SK-N-DZ (cell line): Measurements from ENCODE around the gene FMN1.

ENCODE experiments used
- DNase-seq: peaks from one replicate; pipeline ENCODE4 v3.0.0-alpha.2; 2015; ENCODE audit warnings: low spot score

FMN1 gene

DNA sequence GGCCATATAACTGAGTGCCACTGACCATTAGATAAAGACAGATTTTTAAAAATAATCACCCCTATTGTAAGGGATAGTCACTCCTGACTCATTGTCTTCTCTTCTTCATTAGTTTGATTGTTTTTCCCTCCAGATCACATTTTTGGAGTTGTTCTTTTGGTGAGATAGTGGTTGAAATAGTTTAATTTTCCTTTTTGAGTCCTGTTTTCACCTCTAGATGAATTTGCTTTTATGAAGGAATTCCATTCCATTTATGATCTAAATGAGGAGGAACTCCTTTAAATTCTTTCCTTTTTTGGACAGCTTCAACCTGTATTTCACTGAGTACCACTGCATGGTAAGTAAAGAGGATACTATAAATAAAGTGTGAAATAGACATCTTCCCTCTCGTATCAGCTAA, 364.3 kb downstream of the FMN1 start:
- DNase-seq, result no peak

DNA sequence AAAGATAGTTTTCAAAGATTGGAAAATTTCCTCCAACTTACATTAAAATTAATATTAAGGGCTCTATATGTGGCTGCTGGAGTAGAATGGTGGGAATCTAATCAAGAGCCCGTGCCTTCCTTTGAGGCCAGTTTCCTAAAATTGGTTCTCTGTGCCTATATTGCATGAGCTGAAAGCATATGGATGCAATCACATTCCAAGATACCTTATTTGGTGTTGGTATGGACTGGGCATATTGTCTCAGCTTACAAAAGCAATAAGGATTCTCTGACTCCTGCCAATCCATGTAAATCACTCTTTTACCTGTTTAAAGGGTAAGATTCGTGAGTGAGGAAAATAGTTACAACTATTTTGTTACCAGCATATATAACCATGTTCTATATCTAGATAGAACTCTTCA, 365.1 kb downstream of the FMN1 start:
- no peak for DNase-seq

DNA sequence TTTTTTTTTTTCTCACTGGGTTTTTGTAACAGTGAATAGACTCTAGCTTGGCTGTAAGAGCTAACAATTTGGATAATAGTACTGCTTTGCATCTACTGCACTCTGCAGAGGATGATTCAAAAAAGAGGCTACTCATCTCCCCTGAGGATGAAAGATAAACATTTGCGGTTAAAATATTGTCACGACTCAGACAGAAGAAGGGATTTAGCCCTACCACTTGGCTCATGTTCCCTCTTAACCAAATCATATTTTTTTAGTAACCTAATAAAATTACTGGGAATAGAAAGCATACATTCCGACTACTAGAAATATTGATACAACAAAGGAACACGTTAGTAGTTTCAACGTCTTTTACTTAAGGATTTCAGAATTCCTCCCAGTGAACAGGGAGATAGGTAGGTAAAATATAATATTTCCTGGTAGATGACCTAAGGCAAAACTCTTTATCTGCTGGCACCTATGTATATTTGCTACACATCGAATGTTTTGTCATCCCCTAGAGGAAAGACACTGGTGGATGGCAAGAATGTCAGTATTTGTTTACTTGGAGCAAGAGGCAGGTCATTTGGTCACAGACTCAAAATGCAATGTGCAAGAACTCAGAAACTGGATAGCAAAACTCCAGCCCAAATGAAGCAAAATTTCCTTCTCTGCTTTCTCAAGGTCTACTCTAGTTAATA, 365.9 kb downstream of the FMN1 start:
- no peak for DNase-seq

DNA sequence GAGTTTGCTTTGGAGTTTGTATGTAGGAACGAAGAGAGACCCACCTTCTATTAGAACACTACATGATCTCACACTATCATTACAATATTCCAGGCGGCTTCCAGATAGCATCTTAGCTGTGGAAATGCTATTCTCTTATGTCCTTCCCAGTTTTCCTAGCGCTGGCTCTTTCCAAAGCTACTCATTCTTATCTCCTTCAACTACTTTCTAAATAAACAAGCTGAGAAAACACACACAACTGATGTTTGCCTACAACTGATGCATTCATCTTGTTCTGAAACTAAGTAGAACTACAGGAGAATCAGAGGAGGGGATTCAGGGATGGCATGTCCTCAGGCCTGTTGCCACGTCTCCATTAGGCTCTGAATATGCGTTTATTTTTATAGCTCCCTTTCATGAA, 367.8 kb downstream of the FMN1 start:
- DNase-seq, result no peak

DNA sequence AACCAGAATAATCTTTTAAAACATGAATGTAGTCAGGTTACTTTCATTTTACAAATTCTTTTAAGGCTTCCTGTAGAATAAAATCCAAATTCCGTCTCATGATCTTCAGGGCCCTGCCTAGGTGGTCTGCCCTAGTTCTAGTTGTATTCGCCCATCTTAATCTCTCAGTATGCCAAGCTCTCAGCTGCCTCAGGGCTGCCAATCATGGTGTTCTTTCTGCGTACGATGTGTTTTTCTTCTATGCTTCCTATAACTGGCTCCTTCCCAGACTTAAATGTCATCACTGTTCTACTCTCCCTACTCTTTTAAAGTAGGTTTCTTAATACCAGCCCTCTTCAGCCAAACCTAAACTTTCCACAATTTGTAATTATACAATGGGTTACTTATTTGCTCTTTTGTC, 369.3 kb downstream of the FMN1 start:
- no peak for DNase-seq

DNA sequence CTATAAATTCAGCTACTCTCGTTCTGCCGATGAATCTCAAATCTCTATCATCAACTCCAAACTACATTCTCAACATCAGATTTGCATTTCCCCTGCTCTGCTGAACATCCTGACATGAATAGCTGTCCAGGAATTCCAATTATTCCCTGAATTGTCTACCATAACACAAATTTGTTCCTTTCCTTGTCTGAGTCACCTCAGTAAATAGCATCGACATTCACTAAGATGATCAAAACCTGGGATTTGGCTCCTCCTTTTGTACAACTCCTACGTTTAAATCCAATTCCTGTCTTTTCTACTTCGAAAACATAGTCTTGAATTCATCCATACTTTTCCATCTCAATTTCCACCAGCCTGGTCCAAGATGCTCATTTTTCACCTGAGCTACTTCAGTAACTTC, 369.7 kb downstream of the FMN1 start:
- DNase-seq, result no peak

DNA sequence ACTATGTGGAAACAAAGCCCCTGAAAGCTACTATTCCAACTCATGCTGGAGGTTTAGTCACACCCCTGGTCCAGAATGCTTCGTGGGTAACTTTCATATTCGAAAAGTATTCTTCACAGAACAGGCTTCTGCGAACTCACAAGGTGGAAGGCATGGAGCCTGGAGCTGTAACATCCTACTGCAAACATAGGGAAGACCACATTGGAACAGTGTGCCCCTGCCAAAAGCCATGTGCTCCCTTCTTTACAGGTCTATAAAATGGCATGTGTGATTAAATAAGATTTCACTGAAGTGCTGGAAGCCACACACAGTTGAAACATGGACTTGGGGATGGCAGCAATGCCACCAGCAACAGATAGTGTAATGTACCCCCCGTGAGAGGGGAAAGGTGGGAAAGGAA, 370.8 kb downstream of the FMN1 start:
- no peak for DNase-seq

DNA sequence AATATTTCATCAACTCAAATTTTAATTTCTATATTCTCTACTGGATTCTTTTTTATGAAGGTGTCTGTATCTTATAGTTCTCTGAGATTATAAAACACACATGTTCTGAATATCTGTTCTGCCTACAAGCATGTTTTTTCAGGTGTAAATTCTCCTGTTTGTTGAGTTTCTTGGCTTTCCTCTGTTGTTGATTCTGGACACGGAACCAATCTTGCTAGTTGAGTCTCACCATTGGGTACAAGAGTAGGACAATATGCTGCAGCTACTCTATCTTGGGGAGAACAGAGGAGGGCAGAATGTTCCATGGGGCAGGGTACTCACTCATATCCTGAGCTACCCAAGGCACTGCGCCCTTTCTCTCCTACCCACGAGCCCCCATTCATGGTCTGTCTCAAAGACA, 371.8 kb downstream of the FMN1 start:
- no peak for DNase-seq

DNA sequence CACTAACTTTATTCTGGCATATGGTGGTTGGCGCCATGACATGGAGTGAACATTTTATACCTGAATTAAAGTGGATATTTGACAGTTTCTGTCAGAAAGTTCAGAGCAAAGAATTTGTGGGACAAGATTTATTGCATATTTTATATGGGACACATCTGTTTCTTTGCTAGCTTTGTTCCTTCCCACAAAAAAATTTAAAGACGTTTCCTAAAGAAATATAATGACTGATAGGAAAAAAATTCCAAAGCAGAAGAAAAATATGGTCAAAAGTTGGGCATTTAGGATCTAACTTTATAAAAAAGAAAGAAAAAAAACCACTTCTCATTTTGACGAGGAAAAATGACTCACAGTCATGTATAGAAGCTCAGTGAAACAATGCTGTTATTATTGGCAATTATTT, 375.1 kb downstream of the FMN1 start:
- no peak for DNase-seq

DNA sequence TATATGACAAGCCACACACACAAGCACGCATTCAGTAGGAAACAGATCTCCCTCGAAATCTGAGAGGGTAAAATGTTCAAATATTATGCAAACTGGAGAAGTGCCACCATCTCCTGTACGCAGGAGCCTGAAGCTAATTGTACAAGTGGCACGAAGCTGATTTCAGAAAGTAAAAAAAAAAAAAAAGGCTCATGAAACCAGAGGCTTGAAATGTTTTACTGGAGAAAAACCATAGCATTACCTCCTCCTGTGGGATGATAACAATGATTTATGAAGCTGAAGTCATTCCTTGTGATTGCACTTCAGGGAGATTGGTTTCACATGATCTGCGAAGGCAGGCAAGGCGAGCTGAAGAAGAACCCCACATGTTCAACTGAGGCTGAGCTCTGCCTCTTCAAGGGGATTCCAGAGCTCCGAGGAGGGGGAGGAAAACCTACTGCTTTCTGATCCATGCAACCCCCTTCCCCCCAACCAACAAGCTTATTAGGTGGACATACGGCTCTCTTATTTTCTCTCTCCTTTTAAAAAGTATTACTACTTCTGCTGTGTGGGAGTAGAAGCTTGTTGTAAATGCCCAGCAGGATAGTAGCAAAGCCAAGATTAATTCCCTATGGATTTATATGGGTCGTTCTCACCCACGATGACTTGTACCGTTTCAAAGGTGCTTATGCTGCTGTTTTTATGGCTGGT, 375.6 kb downstream of the FMN1 start:
- DNase-seq, result no peak

DNA sequence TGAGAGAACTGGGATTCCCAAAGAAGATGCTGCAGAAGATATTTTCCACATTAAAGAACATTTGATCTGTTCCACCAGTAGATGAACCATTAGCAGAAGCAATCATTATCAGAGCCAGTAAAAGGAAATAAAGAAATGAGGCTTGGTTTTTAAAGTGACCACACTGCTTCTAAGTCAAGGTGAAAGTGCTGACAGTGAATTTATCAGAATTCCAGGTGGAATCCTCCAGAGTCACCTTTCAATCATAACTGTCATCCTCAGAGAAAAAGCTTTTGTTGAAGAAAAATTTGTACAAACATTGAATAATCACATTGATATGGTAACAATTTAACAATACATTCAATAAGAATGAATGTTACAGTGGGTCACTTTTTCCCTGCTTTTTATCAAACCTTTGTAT, 376.9 kb downstream of the FMN1 start:
- DNase-seq, result no peak

DNA sequence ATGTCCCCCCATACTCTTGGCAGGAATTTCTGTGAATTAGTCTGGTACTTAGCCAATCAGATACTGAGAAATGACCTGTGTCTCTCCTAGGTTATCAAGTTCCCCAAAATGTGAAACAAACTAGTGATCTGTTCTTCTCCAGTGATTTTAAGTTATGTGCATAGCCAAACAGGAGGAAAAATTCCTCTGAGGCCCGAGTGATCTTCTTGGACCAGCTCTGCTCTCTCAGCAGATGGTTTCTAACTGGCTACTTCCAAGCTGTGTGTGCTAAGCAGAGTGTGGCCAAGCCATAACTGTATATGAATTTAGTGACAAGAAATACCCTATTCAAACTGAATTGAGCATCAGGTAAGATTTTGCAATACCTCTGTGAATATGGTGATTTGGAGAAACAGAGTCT, 387.2 kb downstream of the FMN1 start:
- DNase-seq, result no peak

DNA sequence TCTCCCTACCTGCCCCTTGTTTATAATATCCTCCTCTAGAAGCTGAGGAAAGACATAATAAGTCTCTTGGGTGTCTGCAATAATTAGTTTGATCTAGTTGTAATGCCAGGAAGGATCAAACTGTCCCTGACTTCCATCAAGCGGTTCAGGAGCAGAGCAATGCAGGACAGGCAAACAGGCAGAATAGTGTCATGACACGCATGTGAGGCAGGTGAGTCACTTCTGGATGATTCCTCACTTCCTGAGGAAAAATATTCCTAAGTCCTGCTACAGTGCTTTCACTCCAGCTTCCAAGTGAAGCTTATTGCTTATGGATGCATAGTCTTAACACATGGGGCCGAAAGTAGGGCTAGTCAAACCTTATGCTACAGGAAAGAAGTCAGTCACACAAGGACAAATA, 390.9 kb downstream of the FMN1 start:
- no peak for DNase-seq

DNA sequence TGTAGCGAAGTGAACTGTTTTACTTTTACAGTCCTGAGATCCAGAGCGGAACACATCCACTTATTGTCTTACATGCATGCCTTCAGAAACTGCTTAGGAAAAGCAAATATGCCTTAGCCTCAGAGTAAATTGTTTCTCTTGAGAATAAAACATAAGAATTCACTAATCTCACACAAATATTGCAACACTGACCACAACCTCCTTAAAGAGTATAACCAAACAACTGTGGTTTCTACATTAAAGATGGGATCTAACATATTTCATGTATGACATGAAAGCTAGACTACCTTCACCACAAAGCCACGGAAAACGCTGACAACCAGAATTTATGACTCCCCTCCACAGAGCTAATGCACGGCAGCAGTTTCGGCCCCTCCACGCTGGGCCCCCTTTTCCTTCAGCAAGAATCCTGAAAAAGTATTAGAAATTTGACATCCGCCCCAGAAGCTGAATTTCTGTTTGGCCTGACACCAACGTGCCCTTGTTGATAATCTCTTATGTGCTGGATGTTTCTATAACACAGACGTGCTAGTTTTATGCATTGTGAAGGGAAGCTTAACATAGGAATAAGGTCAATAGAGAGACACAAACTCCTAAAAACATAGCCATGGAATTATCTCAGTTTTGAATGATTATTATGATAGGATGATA, 392.1 kb downstream of the FMN1 start:
- no peak for DNase-seq

DNA sequence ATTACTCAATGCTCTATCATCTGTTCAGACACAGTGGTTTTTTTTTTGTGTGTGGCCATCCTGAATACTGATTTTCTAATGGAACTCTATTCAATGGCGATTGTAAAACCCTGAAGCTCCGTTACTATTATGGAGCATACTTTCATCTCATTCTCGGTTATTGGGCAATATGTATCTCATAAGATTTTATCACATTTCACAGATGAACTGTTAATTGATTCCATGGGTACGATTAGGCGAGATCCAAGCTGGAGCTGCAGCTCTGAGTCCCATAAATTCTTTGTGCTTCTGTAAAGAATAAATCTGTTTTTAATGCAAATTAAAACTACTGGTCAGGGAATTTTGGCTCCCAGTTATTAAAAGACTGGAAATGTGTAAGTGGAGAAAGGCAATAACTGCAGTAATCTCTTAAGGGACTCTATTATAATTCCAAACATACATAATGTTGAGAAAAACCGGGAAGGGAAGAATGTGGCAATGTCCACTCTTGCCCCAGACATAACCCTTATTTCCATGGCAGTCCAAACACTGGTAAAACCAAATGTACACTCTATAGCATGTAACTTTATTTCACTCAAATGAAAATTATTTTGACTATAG, 394.5 kb downstream of the FMN1 start:
- DNase-seq, result no peak

DNA sequence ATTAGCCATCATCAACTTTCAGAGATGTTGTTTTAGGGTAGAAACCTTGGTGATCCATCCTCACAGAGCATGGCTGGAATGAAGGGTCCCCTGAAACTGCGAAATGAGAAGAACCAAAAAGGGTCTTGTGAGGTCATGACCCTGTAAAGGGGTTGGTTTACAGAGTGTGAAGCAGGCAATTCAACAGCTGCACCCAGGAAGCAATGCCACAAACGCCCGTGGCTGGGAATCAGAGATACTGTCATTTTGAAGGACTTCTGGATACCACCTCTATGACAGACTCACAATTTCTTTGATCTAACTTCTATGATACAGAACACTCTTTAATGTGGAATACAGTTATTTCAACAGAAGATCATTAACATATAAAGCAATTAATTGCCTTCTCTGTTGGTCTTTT, 397.7 kb downstream of the FMN1 start:
- no peak for DNase-seq

DNA sequence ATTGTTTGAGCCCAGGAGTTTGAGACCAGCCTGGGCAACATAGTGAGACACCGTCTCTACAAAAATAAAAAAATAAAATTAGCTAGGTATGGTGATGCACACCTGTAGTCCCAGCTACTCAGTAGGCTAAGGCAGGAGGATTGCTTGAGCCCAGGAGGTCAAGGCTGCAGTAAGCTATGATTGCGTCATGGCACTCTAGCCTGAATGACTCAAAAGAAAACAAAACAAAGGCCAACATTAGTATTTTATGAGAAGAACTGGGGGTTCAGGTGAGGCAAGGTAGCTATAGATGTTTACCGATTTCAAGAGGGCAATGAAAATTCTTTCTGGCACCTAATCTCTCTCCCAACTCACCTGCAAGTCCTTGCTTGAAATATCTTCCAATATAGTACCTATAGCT, 399.5 kb downstream of the FMN1 start:
- DNase-seq, result no peak

DNA sequence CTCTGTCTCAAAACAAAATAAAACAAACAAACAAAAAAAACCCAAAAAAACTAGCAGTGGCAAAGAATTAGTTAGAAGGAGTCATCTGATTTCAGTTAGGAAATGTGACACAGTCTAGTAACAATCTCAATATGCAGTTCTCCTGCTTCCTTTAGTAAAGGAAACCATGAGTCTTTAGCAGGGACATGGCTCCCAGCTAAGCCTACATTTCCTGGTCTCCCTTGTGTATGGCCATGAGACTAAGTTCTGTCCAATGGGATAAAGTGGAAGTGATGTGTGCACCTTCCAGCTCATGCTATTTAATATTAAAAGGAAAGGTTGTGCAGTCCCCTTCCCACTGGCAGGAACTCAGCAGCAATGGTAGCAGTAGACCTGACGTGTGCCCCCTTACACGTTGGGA, 402.1 kb downstream of the FMN1 start:
- no peak for DNase-seq

DNA sequence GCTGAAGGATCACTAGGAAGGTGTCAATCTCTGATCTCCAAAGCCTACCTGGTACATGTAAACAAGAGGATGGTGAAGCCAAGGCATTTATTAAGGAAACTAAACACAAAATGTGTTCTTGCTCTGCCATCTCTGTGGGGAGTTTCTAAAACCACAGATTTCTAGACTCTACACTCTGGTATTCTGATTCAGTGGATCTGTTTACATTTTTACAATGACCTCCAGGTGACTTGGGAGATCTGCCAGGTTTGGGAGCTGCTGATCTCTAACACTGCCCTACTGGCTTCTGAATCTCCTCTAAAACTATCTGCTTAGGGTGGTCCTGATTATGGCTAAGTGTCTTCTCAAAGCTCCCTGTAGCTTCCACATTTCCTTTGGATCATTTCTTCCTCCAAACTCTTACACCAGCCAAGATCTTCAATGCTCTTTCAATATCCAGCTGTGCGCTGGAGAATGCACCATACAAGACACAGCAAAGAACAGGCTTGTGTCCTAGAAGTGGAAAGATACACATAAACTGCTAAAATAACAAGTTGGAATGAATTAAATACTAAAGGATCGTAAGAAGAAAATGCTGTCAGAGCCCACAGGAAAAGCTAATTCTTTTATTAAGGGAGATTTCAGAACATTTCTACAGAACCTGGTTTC, 404.0 kb downstream of the FMN1 start:
- DNase-seq, result no peak

DNA sequence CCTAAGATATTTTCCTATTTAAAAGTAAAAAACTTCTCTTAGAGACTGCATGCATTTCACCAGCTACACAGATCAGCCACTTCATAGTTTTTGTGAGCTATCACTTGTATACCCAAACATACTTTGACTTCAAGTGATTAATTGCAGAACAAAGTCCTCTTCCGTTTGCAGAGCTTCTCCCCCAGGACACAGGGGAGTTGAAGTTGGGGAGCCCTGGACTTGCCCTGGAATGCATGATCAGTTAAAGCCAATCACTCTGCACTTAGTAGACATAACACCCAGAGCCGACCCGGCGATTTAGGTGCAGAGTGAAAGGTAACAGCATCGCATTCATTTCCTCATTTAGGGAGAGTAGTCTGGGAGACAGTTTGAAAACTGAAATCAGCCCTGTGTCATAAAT, 406.6 kb downstream of the FMN1 start:
- no peak for DNase-seq

DNA sequence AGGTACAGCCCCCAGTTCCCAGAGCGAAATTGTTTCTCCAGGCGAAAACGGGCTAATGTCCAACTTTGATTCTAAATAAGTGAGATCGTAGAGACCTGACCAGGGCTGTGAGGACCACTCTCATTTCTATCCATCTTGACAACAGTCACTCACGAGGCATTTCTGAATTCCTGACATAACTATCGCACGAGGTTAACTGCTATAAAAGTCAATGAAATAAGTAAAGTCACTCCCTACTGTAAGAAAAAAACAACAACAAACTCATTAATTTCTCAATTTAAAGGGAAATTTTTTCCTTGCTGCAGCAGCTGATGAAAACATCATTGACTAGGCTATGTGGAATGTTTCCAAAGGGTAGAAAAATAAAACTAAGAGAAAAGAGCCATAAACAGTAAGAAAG, 407.6 kb downstream of the FMN1 start:
- no peak for DNase-seq

DNA sequence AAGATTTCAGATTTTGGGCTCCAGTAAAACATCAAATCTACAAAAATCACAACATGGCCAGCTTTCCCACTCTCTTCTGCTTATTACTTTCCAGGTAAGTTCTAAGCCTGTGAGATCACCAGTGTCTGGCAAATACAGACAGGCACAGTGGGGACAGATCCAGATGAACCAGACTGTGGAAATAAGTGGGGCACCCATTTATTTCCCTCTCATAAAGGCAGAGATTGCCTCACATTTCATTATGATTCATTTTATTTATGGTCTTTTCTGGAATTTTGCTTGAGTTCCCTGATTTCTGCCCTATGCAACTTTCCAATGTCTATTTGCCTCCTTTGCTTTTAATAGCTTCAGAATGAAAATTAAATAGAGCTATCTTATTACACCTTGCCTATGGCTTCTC, 409.9 kb downstream of the FMN1 start:
- no peak for DNase-seq
